ENCODE data around the gene ALK.

The ALK gene

DNA sequence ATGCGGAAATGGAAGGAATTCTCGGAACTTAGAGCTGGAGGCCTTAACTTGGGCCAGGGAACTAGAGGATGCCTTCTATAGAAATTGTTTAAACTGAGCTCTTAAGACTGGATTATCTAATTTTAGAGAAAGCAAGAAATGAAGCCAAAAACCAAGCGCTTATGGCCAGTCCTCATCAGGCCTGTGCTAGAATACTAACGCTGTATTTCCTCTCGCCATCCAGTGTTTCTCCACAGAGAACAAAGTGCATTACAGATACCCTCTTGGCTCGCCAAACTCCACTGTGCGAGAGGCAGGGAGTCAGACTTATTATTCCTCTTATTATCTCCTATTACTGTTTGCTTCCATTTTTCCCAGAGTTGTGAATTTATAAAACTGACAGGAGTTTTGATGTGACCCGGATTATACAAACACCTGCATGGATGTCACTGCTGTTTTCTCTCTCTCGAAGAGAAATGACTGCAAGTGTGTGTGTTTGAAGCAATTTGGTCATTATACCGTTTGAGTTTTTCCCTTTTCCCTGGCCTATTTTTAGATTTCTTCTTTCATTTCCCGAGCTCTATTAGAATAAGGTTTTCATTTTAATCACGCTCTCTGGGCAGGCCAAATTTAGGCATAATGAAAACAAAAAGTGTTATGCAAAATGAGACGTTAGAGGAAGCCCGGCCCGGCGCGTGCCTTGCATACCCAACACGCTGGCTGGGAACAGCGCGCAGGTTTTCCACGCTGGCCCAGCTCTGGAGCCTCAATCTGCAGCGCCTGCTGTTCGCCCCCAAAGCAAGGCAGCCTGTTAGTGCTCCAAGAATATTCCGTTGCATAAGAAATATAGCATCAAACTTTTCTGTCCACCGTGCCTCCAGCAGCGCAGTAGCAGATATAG is 103.3 kb downstream of the ALK start (continued):
- TF ChIP-seq SP2 (tag by site-specific recombination; IDR thresholded peaks at IDR 0.05): no peak
- TF ChIP-seq ZNF548 (tag by site-specific recombination; IDR thresholded peaks at IDR 0.05): no peak
- TF ChIP-seq ZBTB7A (tag by site-specific recombination; IDR thresholded peaks at IDR 0.05; ENCODE audit: low read depth): no peak
- no peak for TF ChIP-seq ZNF394 (tag by site-specific recombination; IDR thresholded peaks at IDR 0.05; ENCODE audit: borderline replicate concordance)
- no peak for TF ChIP-seq ZNF16 (tag by site-specific recombination; IDR thresholded peaks at IDR 0.05; ENCODE audit: low read depth)
- TF ChIP-seq, protein P1, sequence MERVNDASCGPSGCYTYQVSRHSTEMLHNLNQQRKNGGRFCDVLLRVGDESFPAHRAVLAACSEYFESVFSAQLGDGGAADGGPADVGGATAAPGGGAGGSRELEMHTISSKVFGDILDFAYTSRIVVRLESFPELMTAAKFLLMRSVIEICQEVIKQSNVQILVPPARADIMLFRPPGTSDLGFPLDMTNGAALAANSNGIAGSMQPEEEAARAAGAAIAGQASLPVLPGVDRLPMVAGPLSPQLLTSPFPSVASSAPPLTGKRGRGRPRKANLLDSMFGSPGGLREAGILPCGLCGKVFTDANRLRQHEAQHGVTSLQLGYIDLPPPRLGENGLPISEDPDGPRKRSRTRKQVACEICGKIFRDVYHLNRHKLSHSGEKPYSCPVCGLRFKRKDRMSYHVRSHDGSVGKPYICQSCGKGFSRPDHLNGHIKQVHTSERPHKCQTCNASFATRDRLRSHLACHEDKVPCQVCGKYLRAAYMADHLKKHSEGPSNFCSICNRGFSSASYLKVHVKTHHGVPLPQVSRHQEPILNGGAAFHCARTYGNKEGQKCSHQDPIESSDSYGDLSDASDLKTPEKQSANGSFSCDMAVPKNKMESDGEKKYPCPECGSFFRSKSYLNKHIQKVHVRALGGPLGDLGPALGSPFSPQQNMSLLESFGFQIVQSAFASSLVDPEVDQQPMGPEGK (tag by site-specific recombination; IDR thresholded peaks at IDR 0.05): no peak
- no peak for TF ChIP-seq ZNF837 (tag by site-specific recombination; IDR thresholded peaks at IDR 0.05)
- no peak for TF ChIP-seq ZNF76 (tag by site-specific recombination; IDR thresholded peaks at IDR 0.05; ENCODE audit: borderline replicate concordance, low read depth)
- no peak for TF ChIP-seq ZNF132 (tag by site-specific recombination; IDR thresholded peaks at IDR 0.05; ENCODE audit: borderline replicate concordance)

DNA sequence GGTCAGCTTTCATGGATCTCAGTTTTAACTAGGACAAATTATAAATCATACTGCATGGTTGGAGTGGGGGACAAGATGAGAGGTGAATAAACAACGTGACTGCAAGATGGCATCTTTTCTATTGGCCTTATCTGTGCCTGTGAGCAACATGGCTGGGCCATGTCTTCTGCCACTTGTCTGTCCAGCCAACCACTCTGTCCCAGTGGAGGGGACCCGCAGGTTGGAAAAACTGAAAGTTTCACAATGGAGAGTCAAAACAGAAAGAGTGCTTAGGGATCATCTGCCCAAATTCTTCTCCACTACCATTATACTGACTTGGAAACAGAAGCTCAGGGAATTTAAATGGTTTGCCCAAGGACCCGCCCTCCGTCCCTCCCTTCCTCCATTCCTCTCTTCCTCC is 104.1 kb downstream of the ALK start:
- ChIA-PET POLR2A (no interaction called here), CTCF (interaction anchor here (0.6 to 0.9 kb wide), 3 partner anchors 32 to 869 kb away, joined by 3 to 4 read pairs (median 3); no protein-coding TSS in a partner anchor)
- H3K27ac ChIP-seq (ENCODE audit: extremely low read depth, low read depth, low read length): no peak overlapping the region
- H3K9me3 ChIP-seq (ENCODE audit: control insufficient read depth, insufficient read depth, low read depth, low read length): no peaks in the 10 kb centered on the region
- H3K36me3 ChIP-seq (ENCODE audit: control insufficient read depth in 2 of 2, insufficient read depth in 1 of 2, low read length in 2 of 2): no peaks in the 10 kb centered on the region
- H3K4me3 ChIP-seq (ENCODE audit: low read depth, low read length): no peak overlapping the region
- TF ChIP-seq ZNF114 (tag by site-specific recombination; IDR thresholded peaks at IDR 0.05) (no peak), OSR2 (tag by site-specific recombination; IDR thresholded peaks at IDR 0.05) (no peak), ZIC2 (tag by site-specific recombination; IDR thresholded peaks at IDR 0.05) (no peak), GLIS2 (tag by site-specific recombination; IDR thresholded peaks at IDR 0.05) (no peak), ZNF76 (tag by site-specific recombination; IDR thresholded peaks at IDR 0.05; ENCODE audit: borderline replicate concordance, low read depth) (no peak), YY2 (tag by site-specific recombination; IDR thresholded peaks at IDR 0.05) (no peak), ZBTB21 (tag by site-specific recombination; IDR thresholded peaks at IDR 0.05) (no peak), ZNF2 (tag by site-specific recombination; IDR thresholded peaks at IDR 0.05) (no peak), ZNF677 (tag by site-specific recombination; IDR thresholded peaks at IDR 0.05) (no peak), KLF8 (tag by site-specific recombination; IDR thresholded peaks at IDR 0.05) (no peak), ZNF221 (tag by site-specific recombination; IDR thresholded peaks at IDR 0.05; ENCODE audit: borderline replicate concordance) (no peak)
- TF ChIP-seq, protein P2, sequence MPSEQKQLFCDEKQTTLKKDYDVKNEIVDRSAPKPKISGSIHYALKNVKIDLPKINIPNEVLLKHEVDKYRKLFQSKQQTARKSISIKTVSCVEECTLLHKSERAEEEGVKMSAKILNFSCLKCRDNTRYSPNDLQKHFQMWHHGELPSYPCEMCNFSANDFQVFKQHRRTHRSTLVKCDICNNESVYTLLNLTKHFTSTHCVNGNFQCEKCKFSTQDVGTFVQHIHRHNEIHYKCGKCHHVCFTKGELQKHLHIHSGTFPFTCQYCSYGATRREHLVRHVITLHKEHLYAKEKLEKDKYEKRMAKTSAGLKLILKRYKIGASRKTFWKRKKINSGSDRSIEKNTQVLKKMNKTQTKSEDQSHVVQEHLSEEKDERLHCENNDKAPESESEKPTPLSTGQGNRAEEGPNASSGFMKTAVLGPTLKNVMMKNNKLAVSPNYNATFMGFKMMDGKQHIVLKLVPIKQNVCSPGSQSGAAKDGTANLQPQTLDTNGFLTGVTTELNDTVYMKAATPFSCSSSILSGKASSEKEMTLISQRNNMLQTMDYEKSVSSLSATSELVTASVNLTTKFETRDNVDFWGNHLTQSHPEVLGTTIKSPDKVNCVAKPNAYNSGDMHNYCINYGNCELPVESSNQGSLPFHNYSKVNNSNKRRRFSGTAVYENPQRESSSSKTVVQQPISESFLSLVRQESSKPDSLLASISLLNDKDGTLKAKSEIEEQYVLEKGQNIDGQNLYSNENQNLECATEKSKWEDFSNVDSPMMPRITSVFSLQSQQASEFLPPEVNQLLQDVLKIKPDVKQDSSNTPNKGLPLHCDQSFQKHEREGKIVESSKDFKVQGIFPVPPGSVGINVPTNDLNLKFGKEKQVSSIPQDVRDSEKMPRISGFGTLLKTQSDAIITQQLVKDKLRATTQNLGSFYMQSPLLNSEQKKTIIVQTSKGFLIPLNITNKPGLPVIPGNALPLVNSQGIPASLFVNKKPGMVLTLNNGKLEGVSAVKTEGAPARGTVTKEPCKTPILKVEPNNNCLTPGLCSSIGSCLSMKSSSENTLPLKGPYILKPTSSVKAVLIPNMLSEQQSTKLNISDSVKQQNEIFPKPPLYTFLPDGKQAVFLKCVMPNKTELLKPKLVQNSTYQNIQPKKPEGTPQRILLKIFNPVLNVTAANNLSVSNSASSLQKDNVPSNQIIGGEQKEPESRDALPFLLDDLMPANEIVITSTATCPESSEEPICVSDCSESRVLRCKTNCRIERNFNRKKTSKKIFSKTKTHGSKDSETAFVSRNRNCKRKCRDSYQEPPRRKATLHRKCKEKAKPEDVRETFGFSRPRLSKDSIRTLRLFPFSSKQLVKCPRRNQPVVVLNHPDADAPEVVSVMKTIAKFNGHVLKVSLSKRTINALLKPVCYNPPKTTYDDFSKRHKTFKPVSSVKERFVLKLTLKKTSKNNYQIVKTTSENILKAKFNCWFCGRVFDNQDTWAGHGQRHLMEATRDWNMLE (tag by site-specific recombination; conservative IDR thresholded peaks at IDR 0.05; ENCODE audit: low read depth): no peak
- TF ChIP-seq, protein P3, sequence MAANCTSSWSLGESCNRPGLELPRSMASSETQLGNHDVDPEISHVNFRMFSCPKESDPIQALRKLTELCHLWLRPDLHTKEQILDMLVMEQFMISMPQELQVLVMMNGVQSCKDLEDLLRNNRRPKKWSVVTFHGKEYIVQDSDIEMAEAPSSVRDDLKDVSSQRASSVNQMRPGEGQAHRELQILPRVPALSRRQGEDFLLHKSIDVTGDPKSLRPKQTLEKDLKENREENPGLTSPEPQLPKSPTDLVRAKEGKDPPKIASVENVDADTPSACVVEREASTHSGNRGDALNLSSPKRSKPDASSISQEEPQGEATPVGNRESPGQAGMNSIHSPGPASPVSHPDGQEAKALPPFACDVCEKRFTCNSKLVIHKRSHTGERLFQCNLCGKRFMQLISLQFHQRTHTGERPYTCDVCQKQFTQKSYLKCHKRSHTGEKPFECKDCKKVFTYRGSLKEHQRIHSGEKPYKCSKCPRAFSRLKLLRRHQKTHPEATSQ (tag by site-specific recombination; IDR thresholded peaks at IDR 0.05): no peak
- H3K4me1 ChIP-seq (ENCODE audit: control insufficient read depth, insufficient read depth, low read length): no peaks in the 10 kb centered on the region

All from HEK293 (cell line).